ENCODE measurements around the gene CD3G.

Gene CD3G

DNA sequence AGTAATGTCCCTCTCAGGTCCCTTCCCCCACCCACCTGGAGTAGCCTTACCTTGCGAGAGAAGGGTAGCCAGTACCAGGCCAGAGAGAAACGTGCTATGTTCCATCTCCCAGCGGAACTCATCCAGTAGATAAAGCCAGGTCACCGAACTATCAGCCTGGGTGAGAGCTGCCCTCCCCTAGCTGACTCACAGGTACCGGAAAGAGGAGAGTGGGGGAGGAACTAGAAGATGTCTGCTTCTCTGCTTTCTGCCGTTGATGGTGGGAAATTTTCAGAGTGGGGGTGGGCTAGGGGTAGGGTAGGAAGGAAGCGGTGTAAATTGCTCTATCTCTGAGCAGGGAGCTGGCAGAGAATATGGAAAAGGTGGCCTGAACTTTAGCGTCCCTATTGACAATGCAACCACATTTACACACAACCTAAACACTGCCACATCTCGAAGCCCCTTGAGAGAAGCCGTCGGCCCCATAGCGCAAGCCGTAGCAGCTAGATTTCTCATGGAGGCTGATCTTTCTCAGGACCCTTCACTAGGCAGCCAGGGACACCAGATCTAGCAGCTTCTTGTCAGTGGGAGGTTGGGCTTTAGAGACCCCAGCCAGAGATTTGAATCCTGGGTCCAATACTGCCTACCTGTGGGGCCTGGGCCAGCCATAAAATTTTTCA is 1.5 kb upstream of the CD3G start, which contains the start of gene CD3D:
TSS of gene CD3D (minus strand) at position 203 of the 659 bp plus-strand sequence. CDS start at position 105, 98 bp downstream.
- no peak within 1 kb of the TSS for H3K27ac ChIP-seq
- TF ChIP-seq, protein P1, sequence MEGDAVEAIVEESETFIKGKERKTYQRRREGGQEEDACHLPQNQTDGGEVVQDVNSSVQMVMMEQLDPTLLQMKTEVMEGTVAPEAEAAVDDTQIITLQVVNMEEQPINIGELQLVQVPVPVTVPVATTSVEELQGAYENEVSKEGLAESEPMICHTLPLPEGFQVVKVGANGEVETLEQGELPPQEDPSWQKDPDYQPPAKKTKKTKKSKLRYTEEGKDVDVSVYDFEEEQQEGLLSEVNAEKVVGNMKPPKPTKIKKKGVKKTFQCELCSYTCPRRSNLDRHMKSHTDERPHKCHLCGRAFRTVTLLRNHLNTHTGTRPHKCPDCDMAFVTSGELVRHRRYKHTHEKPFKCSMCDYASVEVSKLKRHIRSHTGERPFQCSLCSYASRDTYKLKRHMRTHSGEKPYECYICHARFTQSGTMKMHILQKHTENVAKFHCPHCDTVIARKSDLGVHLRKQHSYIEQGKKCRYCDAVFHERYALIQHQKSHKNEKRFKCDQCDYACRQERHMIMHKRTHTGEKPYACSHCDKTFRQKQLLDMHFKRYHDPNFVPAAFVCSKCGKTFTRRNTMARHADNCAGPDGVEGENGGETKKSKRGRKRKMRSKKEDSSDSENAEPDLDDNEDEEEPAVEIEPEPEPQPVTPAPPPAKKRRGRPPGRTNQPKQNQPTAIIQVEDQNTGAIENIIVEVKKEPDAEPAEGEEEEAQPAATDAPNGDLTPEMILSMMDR (conservative IDR thresholded peaks at IDR 0.05) = no peak
- no peak for TF ChIP-seq ZFX (IDR thresholded peaks at IDR 0.05)

DNA sequence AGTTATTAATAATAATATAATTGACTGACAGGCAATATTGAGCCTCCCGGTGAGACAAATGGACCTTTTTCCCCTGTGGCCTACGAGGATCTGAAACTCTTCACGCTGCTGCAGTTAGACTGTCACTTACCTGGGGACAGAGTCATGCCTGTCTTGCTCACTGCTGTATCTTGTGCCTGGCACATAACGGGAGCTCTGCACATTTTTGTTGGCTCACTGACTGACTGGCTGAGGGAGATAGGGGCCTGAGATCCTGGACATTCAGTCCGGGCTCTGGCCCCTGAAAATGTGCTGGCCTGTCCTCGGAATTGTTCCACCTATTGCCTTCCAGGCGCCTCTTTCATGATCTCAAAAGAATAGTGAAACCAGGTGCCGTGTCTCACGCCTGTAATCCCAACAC is 896 bp upstream of the CD3G start:
- TF ChIP-seq, protein P1 (conservative IDR thresholded peaks at IDR 0.05) = no peak
- no peak for TF ChIP-seq ZFX (IDR thresholded peaks at IDR 0.05)
- H3K27ac ChIP-seq = no peak overlapping the region

DNA sequence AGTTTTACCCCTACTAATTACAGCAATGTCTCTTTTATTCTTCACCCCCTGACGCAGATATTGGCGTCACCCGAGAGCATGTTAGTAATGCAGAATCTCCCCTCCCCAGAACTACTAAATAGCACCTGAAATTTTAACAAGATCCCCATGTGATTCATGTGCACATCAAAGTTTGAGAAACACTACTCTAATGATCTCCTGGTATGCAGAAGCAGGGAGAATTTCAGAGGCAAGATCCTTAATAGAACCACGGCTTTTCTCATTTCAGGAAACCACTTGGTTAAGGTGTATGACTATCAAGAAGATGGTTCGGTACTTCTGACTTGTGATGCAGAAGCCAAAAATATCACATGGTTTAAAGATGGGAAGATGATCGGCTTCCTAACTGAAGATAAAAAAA is 5.3 kb downstream of the CD3G start:
- TF ChIP-seq, protein P1 (conservative IDR thresholded peaks at IDR 0.05) = no peak
- TF ChIP-seq ZFX (IDR thresholded peaks at IDR 0.05) = no peak
- H3K27ac ChIP-seq = no peak overlapping the region

DNA sequence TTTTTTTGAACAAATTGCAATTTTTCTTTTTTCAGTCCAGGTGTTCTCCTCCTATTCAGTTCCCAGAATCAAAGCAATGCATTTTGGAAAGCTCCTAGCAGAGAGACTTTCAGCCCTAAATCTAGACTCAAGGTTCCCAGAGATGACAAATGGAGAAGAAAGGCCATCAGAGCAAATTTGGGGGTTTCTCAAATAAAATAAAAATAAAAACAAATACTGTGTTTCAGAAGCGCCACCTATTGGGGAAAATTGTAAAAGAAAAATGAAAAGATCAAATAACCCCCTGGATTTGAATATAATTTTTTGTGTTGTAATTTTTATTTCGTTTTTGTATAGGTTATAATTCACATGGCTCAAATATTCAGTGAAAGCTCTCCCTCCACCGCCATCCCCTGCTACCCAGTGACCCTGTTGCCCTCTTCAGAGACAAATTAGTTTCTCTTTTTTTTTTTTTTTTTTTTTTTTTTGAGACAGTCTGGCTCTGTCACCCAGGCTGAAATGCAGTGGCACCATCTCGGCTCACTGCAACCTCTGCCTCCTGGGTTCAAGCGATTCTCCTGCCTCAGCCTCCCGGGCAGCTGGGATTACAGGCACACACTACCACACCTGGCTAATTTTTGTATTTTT is 9.1 kb downstream of the CD3G start:
- no peak overlapping the region for H3K27ac ChIP-seq
- TF ChIP-seq, protein P1 (conservative IDR thresholded peaks at IDR 0.05) = peak; percentile 80
- TF ChIP-seq ZFX (IDR thresholded peaks at IDR 0.05) = no peak

DNA sequence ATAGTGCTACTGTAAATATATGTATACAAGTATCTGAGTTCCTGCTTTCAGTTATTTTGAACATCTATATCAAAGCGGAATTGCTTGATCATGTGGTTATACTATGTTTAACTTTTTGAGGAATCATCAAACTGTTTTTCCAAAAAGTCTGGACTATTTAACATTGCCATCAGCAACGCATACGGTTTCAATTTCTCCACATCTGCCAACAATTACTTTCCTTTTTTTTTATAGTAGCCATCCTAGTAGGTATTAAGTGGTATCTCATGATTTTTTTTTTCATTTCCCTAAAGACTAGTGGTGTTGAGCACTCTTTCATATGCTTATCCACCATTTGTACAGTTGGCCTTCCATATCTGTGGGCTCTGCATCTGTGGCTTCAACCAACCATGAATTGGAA is 13.9 kb downstream of the CD3G start:
- TF ChIP-seq ZFX (IDR thresholded peaks at IDR 0.05) = no peak
- TF ChIP-seq, protein P1 (conservative IDR thresholded peaks at IDR 0.05) = no peak
- H3K27ac ChIP-seq = no peak overlapping the region

DNA sequence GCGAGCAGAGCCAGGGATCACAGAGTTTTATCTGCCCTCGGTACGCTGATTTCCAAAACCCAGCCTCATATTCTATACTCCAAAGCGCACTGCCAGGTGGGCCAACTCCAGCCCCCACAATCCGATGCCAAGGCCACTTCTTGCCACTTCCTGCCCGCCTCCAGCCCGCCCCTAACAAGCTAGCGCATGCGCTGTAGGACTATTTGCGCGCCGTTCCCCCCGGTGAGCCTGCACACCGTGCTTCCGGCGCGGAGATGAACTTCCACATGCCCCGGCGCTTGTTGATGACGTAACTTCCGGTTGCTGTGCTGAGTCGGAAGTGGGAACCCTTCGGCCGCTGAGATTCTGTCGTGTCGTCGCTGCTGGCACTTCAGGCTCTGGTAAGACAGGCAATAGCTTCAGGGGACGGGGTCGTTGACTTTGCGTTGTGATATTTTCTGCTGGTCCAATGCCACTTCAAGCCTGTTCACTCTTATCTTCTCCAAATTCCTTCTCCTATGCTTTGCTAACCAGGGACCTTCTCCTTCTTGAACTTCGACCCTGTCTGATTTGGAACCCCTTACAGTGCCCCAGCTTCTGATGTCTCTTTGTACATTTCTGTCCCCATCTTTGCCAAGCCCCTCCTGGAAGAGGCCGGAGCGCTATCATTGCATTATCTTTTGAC is 15.3 kb downstream of the CD3G start, which contains the start of gene UBE4A:
TSS of gene UBE4A (plus strand) at position 306 of the 664 bp plus-strand sequence. CDS start 5,481 bp downstream, outside the sequence.
- H3K27ac ChIP-seq = peak within 1 kb of the TSS; percentile 59
- TF ChIP-seq, protein P1 (conservative IDR thresholded peaks at IDR 0.05) = no peak
- TF ChIP-seq ZFX (IDR thresholded peaks at IDR 0.05) = no peak
